GM10847 (cell line): ENCODE measurements around the gene RASSF8.

Experiments used
- POLR2A ChIP-seq: IDR thresholded peaks from 2 replicates; pipeline ENCODE4 v1.6.1; 2011; ENCODE audit not compliant: insufficient read length; ENCODE audit errors: extremely low read depth

The RASSF8 gene

DNA sequence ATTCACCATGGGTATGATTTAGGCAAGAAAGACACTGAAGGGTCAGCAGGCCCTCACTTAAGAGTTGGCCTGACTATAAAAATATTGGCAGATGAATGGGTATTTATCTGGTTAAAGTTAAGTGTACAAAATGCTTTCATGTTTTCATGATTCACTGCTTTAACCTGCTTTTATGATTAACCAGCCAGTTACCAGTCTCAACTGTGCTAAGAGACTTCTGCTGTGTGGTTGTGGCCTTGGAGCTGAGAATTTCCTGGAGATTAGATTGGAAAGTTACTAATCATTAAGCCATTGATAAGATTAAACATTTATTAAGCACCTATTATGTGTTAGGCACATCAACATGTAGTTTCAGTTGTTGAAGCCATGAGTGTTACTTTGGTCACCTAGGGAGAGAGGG, 68.9 kb downstream of the RASSF8 start:
- TF ChIP-seq POLR2A = no peak

DNA sequence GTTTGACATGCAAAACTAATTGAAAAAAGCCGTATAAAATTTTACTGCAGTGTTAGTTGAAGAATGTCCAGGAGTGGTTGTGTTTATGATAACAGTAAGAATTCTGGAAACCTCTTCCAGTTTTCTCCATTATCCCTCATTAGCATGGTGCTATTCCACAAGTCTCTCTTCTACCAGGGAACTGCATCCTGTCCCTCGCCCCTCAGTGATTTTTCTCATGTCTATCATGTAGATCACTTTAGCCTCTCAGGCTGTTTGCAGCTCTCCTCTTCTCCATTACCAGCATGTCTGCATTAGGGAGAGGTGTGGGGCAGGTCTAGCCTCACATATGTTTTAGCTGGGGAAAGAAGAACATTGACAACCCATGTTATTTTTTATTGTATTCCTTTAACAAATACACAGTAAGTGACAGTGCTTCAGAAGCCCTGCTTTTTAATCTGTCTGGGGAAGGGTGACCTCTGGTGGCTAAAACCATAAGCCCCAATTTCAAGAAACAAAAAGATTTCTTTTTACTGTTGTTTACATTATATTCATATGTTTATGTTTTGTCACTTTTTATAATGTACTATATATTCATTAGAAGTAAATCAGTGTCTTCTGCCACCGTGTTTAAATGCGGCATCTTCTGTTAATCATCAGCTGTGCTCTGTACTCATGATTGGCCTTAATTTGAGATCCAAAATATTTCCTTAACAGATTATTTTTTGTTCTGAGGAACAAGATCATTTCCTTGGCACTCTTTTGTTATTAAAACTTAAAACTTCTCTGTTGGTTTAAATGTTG, 70.7 kb downstream of the RASSF8 start:
- TF ChIP-seq POLR2A = no peak

DNA sequence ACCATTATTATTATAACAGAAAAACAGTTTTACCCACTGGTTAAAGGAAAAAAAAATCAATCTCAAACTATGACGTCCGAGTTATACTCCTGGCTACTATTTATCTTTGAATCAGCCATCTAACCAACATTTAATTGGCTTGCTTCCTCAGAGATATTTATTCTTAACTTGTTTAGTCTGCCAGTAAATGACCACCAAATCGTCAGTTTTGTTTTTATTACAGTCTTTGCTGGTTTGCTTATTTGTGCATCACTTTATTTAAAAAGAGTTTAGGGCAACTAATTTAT, 71.2 kb downstream of the RASSF8 start:
- TF ChIP-seq POLR2A = no peak

DNA sequence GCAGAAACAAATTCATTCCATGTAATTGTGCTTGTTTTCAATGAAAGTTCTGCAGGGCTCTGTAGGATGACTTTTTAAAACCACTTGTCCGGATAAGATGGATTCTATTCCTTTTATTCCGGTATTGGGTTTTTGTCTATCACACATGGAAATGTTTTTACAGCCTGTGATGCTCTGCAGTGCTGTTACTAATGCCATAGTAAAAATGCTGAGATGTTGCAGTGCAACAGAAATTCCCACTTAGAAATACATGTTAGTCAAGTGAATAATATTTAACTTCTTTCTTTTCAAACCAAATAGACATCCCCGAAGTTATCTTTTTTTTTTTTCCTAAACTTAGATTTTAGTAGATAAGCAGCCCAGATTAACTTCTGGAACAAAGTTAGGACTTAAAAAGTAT, 71.9 kb downstream of the RASSF8 start:
- TF ChIP-seq POLR2A = no peak

DNA sequence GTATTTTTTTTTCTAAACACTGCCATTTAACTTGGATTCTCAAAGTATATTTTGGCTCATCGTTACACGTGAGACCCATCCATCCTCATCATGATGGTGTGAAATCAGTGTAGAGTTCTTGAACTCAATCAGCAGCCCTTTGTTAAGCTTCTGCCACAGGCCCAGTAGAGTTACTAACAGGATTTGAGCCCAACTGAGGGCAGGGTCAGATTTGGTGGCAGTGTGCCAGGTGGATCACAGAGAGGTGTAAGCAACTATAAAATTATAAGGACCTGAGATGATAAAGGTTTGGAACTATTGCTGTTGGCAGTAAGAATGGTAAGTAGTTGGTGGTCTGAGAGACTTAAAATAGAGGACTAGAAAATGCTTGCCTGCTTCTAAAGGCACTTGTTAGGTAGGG, 72.8 kb downstream of the RASSF8 start:
- no peak for TF ChIP-seq POLR2A

DNA sequence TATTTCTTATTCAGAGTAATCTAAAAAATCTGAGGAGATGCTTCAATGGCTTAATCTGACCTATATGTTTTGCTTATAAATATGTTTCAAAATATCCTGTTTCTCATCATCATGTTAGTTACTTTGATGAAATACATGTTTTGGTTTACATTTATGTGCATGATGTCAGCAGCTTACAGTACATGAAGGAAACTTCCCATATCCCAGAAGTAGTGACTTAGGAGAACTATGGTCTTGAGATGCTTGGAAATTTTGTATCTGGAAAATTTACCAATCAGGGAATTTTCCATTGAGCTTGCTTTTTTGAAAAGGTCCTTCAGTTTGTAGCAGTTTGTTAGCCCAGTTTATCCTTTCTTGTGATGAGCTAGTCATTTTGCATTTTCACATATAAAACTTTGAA, 73.3 kb downstream of the RASSF8 start:
- TF ChIP-seq POLR2A = no peak

DNA sequence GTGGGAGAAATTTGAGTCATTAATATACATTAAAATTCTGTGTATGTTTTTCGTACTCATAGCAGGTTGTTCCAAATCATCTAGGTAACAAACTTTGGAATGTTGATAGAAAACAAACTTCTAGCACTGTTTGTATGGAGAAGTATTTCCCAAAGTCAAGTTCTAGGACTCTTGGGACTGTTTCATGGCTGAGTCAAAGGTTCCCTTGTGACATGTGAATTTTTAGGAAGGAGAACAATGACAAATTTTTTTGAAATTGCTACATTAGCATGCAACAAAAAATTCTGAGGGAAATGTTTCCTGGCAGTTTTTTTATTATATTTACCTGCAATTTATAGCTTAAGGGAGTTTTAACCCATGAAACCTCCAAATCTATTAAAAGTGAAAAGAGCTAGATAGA, 73.8 kb downstream of the RASSF8 start:
- no peak for TF ChIP-seq POLR2A

DNA sequence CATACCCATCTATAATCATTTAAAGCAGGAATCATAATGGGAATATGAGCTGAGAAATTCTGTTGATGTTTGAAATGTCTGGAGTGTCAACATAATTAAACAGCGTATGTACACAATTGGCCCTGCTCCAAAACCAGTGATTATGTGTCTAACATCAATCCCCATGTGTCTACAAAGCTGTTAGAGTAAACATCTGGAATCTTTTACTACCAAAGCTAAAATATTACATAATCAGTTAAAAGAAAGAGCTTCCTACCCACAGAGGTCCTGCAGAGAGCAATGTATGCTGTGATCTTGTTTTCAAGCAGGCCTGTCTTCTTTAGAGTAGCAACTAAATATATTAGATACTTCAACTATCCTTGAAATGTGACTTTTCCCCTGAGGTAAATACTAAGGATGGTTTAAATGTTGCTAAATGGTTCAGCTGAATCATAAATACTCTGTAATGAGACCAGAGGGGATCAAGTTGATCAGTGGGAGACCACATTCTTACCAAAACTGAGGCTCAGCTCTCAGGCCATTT, 74.3 kb downstream of the RASSF8 start:
- no peak for TF ChIP-seq POLR2A

DNA sequence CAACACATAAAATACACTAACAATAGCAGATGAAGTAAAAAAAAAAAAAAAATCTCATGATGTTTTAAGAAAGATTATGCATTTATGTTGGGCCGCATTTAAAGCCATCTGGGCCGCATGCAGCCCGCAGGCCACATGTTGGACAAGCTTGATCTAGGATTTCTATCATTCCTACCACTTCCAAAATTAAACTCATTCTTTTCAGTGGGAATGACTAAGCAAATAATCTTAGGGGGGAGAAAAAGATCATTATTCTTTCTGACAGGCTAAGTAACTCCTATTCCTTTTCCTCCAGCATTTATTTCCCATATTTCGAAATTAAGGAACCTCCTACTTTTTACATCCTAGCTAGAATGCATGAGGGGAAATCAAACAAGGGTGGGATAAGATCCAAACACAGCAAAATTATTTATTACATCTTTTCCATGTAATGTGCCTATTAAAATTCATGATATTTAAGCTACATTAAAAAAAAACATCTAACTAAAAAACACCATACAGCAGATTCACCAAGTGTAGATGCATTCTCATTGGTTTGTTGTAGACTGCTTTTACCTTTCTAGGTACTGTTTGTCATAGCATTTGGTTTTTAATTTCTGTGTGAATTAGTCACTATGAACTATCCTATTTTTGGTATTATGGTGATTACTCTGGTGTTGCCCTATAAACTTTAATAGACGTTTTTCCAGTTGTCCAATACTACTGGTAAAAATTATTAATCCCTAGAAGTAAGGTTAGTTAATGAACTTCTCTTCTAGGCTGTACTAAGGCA, 76.1 kb downstream of the RASSF8 start:
- TF ChIP-seq POLR2A = no peak

DNA sequence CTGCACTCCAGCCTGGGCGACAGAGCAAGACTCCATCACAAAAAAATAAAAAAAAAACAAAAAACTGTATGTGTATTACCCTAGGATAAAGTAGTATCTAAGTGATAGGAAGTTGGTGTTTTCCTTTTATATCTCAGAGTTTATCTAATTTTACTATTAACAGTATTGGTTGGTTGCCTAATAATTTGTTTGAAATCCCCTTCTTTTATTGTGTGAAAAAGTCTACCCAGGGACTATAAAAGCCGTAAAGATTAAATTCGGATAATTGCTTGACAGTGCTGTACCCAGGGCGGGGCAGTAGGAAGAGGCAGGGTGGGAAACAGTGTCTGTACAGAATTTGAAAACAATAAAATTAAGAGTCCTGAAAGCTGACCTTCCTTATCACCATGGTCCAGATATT, 78.4 kb downstream of the RASSF8 start:
- TF ChIP-seq POLR2A = no peak

DNA sequence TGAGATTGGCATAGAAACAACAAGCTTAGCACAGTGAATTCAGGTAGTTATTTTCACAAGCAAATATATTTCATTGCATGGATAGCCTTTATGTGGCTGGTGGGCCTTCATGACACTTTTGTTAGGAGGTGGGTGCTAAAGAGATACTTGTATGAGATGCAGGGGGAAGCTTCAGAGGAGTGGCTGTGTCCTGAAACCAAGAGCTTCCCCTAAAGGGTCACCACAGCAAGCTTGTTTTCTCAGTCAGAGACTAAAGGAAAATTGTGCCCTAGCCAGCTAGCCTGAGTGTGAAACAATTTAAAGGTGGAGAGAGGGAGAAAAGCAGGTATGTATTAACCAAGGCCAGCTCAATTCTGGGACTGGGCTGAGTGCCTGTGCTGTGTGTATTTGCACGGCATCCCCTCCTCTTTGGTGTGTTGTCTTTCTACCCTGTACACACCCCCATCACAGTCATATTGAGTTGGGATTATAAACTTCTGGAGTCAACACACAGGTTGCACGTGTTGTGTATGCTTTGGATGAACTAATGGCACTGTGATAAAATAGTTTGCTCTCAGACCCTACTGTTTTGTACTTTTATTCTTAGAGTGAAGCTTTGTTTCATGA, 79.2 kb downstream of the RASSF8 start:
- TF ChIP-seq POLR2A = no peak

DNA sequence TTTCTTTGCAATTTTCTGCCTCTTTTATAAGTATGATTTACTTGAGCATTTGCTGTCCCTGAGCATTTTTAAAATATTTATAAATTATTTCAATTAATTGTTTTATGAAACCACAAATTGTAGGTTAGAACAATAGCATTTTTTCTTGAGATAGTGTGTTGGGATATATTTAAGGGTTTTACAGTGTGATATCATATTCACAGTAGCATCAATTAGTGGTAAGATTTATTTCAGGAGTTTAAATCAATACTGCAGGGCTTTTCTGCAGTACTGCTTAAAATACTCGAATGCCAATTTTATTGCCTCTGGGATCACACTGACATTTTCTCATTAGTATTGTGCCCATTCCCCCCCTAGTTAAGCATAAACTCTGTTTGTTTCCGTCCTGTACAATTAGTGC, 84.2 kb downstream of the RASSF8 start:
- no peak for TF ChIP-seq POLR2A

DNA sequence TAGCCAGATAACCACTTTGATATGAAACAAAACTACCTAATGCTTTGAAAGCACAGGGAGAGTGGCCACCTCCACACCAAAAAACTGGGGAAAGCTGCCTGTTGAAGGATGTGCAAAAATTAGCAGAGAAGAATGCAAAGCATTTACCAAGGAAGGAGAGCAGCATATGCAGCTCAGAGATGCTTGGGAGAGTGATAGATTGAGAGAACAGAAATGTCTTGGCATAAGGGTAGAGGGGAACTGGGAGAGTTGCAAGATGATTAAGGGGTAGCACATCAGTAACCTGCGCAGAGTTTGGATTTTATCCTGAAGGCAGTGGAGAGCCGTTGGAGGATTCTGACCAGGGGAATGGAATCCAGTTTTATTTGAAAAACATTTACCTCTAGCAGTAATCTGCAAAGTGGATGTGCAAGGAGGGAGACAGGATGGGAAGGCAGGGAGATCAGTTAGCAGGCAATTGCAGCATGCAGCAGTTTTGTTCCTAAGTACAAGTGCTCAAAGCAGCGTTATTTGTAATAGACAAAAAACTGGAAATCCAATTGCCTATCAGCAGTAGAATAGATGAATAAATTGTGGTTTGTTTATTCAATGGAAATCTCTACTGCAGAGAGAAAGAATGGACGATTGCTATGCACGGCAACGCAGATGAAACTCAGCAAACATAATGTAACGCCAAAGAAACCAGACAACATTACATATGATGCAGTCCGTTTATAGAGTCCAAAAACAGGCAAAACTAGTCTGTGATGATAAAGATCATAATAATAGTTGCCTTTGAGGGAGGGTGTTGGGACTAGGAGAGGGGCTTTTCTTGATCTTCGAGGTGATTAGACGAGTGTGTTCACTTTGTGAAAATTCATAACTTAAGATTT, 84.9 kb downstream of the RASSF8 start:
- TF ChIP-seq POLR2A = no peak

DNA sequence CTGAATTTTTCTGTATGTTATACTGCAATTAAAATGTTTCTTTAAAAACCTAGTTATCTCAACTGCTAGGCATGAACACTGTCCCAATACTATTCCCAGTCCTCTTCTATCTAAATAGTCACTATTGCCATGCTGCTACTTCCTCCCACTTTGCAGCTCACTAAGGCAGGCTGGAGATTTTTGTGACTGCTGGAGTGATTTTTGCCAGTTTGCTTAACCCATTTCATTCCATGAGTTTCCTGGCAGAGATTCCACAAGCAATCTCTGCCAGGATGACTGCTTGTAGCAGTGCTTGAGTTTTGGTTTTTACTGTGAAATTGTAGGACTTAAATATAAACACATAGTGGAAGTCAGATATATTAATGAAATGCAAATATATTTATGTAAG, 85.5 kb downstream of the RASSF8 start:
- TF ChIP-seq POLR2A = no peak

DNA sequence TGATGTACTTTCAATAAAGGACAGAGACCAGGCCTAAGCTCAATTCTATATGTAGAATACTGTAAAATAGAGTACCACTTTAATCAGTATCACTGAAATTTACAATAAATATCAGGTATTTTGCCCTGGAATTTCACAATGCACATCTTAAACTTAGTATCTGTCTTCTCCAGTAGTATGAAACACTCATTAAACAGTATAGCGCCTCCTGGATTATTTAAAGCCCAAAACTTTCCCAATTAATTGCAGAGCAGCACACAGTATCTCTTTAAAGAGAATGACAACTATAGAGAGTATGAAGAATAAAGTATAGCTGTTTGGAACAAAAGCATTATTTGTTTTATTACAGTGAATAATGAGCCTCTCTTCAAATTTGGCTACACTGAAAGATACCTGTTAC, 86.1 kb downstream of the RASSF8 start:
- TF ChIP-seq POLR2A = no peak

DNA sequence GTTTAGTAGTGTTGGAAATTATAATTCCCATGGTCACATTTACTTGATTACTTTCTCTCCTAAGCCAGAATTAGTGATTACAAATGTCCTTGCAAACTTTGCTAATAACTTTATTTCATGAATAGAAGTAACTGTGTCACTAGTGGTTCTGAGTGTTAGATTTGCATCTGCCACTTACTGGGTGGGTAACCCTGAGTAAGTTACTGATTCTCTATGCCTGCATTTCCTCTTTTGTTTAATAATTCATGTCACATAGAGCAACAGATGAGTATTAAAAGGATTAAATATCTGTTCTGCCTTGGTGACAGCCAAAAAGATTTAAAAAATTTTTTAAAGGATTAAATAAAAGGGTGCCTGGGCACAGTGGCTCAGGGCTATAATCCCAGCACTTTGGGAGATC, 87.7 kb downstream of the RASSF8 start:
- TF ChIP-seq POLR2A = no peak

DNA sequence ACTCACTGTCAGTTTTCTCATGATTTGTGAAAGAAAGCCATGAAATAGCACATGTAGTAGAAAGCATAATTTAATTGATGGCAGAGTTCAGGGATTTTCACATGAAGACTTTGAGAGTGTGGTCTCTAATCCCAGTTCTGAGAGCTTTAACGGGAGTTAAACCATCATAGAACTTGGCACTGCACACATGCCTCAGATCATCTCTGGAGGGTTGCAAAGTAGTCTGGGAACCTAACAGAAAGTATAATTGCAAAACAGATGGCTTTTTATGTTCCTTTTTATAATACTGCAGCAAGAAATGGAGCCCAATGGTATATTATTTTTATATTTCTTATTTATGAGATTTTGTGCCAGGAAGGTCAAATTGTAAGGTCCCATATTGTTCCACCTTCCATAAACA, 88.4 kb downstream of the RASSF8 start:
- no peak for TF ChIP-seq POLR2A
